ENCODE measurements around the gene SMIM1.
"Not testable (repeated sequence)": the region's sequence is repeated elsewhere in the genome, so short reads cannot be mapped to it uniquely, and the experiment has no call there.

The SMIM1 gene

DNA sequence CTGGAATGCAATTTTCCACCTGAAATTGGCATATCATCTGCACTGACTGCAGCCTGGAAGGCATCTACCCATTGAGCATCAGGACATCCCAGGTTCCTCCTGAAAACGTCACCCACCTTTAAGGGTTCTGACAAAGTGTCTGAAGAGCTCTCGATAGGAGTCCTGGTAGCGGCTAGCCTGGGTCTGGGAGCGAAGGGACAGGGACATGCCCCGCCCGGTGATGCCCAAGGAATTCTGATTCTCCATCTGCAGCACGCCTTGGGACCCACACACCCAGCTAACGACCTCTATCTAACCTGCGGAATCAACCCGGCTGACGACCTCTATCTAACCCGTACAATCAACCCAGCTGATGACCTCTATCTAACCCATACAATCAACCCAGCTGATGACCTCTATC, 33.6 kb upstream of the SMIM1 start:
- DNase-seq: no peak

DNA sequence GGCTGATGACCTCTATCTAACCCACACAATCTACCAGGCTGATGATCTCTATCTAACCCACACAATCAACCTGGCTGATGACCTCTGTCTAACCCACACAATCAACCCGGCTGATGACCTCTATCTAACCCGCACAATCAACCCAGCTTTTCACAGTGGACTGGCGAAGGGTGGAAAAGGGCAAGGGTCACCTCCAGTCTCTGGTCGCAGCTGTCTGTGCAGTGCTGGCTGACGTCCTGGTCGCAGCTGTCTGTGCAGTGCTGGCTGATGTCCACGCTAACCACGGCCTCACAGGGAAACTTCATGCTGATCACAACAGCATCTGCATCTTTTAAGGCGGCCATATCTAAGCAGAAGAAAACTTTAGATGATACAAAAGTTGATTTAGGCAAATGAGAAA, 32.5 kb upstream of the SMIM1 start:
- no peak for DNase-seq

DNA sequence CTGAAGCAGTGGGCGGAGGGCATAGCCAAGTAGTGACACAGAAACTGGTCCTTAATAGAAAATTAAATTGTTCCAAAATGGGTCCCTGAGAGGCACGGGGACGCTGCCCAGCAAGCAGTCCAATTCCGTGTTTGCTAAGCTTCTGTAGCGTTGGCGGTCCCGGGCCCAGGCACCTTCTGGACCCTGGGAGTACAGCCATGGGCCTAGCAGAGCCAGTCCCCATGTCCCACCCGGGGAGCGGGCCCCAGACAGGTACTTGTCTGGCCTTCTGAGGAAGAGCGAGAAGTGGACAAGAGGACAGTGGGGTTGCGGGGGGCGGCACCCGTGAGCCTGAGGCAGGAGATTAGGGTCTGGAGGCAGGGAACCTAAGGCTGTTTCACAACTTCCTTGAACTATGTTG, 31.8 kb upstream of the SMIM1 start:
- no peak for DNase-seq

DNA sequence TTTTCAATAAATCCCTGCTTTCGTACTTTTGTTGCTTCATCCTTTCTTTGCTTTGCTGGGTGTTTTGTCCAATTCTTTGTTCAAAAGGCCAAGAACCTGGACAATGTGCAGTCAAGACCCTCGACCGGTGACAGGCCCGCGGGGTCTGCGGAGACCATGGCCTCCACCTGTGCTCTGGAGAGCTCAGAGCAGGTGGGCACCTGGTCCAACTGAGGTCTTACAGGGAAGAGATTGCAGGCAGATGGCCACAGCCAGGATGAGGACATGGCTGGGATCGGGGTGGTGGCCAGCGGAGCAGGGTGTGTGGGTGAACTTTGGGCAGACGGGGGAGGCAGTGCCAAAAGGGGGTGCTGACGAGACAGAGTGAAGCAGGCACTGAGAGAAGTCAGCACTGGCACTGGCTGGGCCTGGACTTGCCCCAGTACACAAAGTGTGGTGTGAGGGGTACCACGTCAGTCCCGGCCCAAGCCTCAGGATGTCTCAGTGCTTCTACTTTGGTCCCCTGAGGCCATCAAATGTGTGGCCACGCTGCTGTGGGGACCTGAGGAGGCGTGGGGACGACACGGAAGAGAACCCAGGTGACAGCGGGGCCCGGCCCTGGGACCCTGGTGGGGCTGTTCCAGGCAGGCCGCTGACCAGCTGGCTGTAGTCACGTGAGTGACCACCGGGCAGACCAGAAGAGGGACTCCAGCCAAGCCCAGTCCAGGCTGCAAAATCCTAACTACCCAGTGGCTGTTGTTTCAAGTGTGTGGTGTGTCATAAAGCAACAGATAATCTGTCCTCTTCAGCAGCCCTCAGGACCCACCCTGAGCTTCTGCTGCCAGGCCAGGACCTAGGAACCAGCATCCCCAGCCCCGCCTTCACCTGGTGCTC, 30.7 kb upstream of the SMIM1 start:
- DNase-seq: no peak

DNA sequence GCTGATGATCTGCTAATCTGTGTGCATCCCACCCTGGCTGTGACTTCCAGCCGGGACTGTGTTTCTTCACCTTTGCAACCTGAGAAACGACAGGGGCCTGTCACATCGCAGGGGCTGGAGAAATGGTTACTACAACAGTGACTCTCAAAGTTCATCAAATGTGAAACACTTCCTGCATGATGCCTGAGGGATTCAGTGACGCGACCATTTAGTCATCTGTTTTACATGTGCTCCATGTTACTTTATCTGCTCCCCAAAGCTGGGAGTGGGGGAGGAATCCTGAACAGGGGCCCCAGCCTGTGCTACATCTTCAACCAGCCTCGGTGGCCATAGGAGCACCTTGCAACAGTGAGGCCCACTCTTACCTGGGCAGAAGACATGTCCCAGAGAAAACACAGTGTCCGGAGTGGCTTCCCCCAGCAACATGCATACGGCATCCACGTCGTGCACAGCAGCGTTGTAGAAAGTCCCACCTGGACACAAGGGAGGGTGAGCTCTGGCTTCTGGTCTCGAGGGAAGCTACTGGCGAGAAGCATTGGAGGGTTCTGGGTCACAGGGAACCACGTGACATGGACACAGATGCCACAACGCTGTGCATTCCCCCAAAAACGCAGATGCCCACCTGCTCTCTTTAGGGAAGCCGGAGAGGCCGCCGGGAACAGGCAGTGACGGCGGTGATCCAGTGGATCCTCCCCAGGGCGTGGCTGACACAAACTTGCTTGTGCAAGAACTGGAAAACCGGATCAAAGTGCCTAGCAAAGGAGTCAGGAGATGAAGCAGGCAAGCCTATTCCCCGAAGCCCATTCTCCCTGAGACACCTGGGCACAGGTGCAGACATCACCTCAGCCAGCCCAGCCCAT, 29.9 kb upstream of the SMIM1 start:
- no peak for DNase-seq

DNA sequence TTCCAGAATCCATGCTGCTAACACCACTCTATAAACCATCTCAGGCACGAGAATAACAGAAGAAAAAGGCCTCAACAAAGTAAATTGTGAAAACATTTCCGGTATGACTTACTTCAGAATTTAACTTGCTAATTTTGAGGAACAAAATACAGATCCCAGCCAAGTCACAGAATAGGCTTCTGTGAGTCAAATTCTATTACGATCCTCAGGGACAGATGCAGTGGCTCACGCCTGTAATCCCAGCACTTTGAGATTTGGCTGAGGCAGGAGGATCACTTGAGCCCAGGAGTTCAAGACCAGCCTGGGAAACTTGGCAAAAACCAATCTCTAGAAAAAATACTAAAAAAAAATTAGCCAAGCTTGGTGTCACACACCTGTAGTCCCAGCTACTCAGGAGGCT, 29.1 kb upstream of the SMIM1 start:
- DNase-seq: no peak

DNA sequence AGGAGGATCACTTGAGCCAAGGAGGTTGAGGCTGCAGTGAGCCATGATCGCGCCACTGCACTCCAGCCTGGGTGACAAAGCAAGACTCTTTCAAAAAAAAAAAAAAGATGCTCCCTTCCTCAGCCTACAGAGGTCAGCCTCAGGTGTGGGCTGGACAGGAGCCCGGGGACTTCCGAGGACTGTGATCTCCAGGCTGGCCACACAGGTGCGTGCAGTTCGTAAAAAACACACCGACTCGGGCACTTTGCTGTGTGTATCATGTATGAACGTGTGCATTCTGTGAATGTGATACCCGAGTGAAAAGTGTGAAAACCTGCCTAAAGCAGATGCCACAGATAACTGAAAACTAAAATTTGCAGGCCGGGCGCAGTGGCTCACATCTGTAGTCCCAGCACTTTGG, 28.7 kb upstream of the SMIM1 start:
- DNase-seq: no peak

DNA sequence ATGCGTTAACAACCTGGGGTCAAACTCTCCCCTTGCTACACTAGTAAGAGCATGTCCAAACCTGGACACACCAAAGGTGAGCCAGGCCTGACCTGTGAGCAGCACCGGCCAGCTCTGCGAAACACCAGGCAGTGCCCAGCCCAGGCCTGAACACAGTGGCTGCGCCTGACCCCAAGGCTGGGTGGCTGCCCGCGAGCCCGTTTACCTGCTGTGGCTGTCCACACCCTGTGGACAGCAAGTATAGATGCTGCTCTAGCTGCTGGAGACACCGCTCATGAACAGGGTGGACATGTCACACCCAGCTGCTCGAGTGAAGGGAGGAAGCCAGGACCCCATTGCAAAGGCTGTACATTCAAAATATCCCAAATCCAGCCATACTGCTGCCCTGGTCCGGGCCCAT, 27.9 kb upstream of the SMIM1 start:
- no peak for DNase-seq

DNA sequence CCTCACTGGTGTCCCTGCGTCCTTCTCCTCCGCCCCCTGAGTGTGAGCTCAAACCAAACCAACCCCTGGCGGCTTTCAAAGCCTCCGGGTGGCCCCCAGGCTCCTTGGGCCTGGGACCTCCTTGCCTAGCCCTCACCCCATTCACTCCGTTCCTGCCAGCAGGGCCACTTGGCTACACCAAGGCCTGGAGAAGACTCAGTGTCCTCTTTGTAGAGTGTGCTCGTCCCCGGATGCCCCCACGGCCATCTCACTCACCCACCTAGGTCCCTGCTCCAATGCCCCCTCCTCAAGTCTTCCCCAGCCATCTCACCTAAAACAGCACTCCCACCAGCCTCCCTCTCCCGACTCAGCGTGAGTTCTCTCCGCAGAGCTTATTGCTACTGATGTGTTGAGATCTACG, 27.5 kb upstream of the SMIM1 start:
- DNase-seq: no peak

DNA sequence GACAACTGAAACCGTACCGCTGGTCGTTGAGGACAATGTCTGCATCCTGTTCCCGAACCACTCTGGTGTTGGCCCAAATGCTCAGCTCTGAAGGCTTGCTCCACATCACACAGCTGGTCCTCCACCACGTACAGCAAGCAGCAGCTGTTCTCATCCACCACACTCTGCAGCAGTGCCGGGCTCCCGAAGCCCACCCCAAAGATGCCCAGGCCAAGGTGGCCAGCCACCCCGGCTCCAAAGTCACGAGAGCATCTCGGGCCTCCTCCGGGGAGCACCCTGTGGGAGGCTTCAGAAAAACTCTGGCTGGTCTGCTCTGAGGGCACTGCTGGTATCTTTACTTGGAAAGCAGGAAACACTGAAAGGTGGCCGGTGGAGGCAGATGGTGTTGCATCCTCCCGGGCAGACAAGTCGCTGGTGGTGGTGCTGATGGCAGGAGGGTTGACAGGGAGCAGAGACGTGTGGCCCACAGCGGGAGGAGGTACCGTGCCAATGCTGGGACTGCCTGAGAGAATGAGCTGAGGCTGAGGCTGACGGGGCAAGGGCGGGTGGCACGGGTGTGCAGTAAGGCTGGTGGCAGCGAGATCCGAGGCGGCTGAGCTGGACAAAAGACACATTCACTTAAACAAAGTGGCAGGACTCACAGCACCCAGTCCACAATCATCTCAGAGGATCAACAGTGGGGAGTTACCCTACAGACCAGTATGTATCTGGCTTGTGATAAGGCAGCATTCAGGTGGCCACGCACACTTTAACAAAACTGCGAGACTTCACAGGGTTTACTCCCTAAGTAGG, 26.8 kb upstream of the SMIM1 start:
- DNase-seq: peak; percentile 15 to 20

DNA sequence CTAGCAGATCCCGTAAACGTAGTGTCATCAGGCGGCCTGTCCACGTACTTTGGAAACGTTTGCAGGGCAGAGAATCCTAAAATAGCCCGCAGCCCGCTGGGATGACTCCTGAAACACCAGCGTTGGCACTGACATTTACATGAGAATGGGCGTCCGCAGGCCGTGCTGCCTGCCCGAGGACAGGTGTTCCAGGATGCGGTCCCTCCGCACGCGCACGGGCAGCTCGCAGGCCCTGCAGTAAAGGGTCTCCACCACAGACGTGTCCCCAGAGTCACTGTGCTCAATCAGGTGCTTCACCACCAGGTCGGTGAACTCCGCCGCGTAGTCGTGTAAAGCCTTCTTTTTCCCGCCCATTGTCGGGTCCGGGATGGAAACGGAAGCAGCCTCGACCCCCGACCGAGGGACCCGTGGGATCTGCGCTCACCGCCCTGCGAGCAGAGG, 26.1 kb upstream of the SMIM1 start:
- no peak for DNase-seq

DNA sequence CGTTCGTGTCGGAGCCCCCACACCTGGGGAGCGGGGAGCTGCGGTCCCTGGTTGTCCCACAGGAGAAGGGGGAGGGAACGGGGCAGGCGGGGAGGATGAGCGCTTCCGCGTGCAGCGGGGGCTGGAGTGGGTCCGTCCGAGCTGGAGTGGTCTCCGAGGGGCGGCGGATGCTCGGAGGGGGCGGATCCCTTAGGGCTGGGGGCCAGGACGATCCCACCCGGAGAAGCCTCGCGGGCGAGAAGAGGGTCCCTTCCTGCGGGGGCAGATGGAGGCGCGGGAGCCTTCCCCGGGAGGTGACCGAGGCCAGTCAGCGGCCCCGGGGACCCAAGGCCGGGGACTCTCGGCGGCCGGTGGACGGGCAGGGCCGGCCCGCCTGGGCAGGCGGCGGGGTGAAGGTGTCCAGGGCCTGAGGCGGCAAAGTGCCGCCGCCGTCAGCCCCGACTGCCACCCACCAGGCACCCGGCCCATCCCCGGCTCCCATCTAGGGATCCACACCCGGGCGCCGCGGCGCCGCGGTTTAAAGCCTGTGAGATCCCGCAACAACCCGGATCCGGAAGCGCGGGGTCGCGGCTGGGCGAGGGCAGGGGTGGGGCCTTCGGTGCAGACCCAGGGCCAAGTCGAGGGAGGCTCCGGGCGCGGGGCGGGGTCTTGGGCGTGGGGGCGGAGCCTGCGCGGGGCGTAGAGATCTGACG, 25.6 kb upstream of the SMIM1 start:
- DNase-seq: peak; percentile 42 to 64

DNA sequence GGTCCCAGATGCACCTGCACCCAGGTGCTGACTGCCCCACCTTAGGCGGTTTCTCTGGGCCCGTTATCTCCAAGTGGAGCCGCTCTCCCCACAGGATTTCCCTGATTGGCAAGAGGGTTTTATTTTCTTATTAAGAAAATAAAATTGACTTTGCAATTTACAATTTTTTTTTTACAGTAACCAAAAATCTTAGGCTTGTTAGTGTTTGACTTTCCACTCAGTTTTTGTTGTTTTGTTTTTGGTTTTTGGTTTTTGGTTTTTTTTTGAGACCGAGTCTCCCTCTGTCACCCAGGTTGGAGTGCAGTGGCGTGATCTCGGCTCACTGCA, 25.1 kb upstream of the SMIM1 start:
- no peak for DNase-seq

DNA sequence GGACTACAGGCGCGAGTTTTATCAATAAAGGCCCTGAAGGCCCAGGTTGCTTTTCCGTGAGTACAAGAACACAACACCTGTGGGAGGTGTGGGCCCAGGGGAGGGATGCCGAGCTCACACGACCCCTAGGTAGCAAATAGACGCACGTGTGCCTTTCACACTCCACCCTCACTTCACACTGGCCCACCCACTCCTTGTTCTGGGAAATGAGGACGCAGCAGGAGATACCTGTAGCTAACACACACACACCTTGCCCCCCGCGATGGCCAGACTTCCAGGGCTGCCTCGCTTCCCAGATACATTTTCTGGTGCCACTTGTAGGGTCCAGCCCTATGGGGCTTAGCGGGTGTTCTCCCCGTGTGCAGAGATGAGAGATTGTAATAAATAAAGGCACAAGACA, 24.6 kb upstream of the SMIM1 start:
- no peak for DNase-seq

DNA sequence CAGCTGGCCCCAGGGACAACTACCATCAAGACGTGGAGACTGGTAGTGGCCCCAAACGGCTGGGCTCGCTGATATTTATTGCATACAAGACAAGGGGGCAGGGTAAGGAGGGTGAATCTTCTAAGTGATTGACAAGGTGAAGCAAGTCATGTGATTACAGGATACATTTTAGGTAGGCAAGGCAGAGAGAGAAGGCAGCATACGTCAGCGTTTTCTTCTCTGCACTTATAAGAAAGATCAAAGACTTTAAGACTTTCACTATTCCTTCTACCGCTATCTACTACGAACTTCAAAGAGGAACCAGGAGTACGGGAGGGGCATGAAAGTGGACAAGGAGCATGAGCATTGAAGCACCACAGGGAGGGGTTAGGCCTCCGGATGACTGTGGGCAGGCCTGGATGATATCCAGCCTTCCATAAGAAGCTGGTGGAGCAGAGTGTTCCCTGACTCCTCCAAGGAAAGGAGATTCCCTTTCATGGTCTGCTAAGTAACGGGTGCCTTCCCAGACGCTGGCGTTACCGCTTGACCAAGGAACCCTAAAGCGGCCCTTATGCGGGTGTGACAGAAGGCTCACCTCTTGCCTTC, 24.1 kb upstream of the SMIM1 start:
- not testable (repeated sequence) for DNase-seq

DNA sequence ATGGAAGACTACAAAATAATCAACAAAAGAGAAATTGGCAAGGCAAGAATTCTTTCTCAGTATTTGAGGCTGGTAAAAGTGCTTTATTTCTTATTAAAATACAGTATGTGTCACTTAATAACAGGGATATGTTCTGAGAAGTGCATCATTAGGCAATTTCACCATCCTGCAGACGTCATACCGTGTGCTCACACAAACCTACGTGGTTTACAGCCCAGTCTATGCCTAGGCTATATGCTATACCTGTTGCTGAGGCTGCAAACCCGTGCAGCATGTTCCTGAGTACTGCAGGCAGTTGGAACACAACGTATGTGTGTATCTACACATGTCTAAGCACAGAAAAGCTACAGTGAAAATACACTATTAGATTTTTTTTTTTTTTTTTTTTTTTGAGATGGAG, 23.0 kb upstream of the SMIM1 start:
- DNase-seq: no peak

DNA sequence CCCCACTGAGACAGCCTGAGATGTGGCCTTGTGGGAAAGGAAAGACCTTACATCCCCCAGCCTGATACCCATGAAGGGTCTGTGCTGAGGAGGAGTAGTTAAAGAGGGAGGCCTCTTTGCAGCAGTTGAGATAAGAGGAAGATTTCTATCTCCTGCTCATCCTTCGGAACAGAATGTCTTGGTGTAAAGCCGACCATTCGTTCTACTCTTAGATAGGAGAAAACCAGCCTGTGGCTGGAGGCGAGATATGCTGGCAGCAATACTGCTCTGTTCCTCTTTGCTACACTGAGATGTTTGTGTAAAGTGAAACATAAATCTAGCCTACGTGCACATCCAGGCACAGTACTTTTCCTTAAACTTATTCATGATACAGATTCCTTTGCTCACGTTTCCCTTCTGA, 21.8 kb upstream of the SMIM1 start:
- DNase-seq: no peak

DNA sequence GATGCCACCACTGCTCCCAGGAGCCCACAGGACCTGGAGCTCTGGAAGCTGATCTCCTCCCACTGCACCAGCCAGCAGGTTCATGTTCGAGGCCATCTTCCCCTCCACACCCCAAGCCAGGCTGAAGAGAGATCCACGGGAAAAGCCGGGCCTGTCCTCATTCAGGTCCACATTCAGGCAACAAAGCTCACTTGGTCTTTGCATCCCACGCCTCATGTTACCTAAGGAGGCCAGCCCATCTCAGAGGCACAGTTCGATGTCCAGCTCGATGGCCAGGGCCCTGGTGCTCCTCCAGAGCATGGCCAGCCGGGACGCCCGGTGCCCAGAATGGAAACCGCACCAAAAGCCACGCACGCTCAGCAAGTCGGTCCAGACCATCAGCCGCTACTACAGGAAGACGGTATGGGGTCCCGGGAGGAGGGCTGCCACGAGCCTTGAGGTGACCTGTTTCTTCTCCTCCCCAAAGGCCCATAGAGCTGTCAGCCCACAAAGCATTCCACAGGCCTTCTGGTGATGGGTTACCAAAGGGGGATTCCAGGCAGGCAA, 20.1 kb upstream of the SMIM1 start, which contains the start of gene CCDC27:
Gene CCDC27 (plus strand): TSS at position 51 of the 546 bp plus-strand sequence. CDS start 32 bp downstream, at position 83.
- DNase-seq: no peak

DNA sequence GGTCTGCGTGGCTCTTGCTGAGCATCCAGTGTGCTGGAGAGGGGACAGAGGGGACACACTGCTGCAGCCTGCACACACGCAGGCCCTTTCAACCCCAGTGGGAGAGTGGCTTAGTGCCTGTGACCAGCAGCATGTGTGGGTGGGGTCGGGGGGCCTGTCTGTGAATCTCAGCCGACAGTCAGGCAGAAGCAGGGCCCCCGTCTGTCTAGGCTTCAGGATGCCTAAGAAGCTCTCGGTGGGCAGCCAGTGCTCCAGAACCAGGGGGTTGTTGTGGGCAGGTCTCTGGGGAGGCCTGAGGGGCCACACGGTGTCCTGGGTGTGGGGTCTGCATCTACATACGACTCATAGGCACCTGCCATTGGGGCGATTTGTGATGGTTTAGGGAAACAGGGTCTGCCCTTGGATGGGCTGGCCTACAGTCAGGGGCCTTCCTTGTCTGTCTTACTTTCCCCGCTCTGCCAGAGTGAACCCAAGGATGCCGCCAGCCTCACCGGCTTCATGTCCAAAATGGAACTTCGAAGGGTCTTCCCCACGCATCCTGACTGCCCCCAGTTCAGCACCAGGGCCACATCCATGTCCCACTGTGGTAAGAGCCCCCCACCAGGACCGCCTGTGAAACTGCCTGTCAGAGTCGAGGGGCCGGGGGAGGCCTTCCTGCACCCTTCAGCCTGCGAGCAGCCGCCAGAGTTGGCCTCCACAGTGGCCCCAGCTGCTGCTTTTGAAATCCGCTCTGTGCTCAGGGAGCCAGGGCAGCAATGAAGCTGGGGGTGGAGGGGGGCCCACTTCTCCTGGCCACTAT, 18.7 kb upstream of the SMIM1 start:
- DNase-seq: no peak

DNA sequence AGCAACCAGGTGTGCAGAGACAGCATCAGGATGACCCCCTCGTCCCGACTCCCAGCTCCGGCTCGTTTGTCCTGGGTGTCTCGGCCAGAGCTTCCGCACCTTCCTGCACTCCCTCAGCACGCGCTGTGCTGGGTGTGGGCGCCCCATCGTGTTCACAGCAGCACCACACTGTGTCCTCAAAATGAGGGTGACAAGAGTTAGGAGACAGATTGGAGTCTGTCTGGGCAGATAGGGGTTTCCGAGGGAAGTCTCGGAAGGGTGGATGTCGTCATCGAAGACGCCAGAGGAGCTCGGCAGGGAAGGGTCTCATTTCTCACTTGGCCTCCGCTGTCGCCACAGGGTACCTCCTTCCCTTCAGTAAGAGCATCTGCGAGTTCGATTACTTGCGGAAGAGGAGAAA, 16.2 kb upstream of the SMIM1 start:
- DNase-seq: no peak

DNA sequence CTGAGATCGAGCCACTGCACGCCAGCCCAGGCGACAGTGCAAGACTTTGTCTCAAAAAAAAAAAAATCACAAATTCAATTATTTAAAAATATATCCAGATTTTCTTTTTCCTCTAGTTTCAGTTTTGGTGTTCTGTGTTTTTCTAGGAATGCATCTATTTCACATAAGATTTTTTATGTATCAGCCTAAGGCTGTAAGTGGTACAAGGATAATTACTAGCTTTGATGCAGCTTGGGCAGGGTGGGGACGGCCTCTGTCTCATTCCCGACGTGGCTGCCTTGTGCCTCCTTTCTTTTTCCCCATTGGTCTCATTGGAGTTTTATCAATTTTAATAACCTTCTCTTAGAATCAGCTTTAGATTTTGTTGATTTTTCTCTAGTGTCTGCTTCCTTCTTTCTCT, 13.4 kb upstream of the SMIM1 start:
- DNase-seq: no peak

Data from cerebellar nuclear complex (tissue), 1 donor.